Colonic mucosa (tissue), 4 donors: Measurements from ENCODE around the gene HMGA1. TPM values are rescaled to one million over a fixed set of nuclear protein-coding genes. Genes with fewer than 3 reads are reported as not detected.

Source experiments
- DNase-seq: peaks from one replicate; pipeline ENCODE4 v3.0.0-alpha.2; 2020
- H3K27ac ChIP-seq: fragments of 200-600 bp; one replicate; pipeline ENCODE4 v1.8.0; 2021
- H3K27me3 ChIP-seq: fragments of 200-600 bp; one replicate; pipeline ENCODE4 v1.8.0; 2021
- H3K36me3 ChIP-seq: fragments of 200-600 bp; one replicate; pipeline ENCODE4 v1.8.0; 2021
- H3K4me1 ChIP-seq: fragments of 200-600 bp; one replicate; pipeline ENCODE4 v1.8.0; 2021; ENCODE audit warnings: mild to moderate bottlenecking
- H3K4me3 ChIP-seq: fragments of 200-600 bp; one replicate; pipeline ENCODE4 v1.8.0; 2021
- H3K9ac ChIP-seq, 2 donors: one replicate each; pipeline ENCODE4 v1.7.0; 2013; ENCODE audit warnings: control low read depth in 2 of 2, low read depth in 2 of 2, low read length in 2 of 2
- H3K9me3 ChIP-seq: fragments of 200-600 bp; one replicate; pipeline ENCODE4 v1.8.0; 2021
- intact Hi-C: fragments of 100-400 bp; cut with DNase I; formaldehyde crosslinking; loops from one replicate; pipeline ENCODE4 v1.14.1; 2022
- total RNA-seq, 2 donors: library from RNA; stranded (reverse); fragmentation: NEBNext Ultra II Directional in 1 of 2; extraction: Animal tissue kit (Norgen Biotek cat#: 25700) in 1 of 2; gene quantifications; one replicate each; pipeline ENCODE4 v1.2.1, GENCODE V29; 2021
- TF ChIP-seq, protein P1 (sequence below): fragments of 200-600 bp; IDR thresholded peaks from one replicate; pipeline ENCODE4 v1.8.0; 2022; ENCODE audit warnings: antibody characterized with exemption, mild to moderate bottlenecking
- donor health status: healthy.
- donor health status: DM: no; HTN: no; CAD: no.
- donor health status: DM: no; HTN: no; CAD: no.

Gene HMGA1
- total RNA-seq, 2 donors from 2014 or later, result 184 to 536 TPM

DNA sequence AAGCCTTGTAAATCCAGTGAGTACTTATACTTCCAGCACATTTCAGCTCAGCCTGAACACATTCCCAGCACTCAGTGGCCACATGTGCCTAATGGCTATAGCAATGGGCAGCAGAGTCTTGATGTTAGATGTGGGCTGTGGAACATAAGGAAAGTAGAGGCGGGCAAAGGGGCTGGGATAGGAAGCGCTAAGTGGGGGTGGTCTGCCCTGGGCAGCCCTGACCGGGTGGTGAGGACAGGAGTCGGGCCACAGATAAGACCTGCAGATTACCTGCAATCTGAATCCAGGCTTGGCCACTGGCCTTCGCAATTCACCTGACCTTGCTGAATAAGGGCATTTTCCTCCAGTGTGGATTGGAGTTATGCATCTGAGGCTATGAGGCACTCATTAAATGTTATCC lies 11.1 kb upstream of the HMGA1 start:
- H3K4me1 ChIP-seq, result peaks cover 3% of the 10 kb centered on the region
- H3K27me3 ChIP-seq, result no peaks in the 10 kb centered on the region
- no peak overlapping the region for H3K9ac ChIP-seq
- H3K36me3 ChIP-seq, result no peaks in the 10 kb centered on the region
- intact Hi-C loops, result no loop called here
- no peak for DNase-seq
- no peak overlapping the region for H3K27ac ChIP-seq
- no peaks in the 10 kb centered on the region for H3K9me3 ChIP-seq
- TF ChIP-seq, protein P1, sequence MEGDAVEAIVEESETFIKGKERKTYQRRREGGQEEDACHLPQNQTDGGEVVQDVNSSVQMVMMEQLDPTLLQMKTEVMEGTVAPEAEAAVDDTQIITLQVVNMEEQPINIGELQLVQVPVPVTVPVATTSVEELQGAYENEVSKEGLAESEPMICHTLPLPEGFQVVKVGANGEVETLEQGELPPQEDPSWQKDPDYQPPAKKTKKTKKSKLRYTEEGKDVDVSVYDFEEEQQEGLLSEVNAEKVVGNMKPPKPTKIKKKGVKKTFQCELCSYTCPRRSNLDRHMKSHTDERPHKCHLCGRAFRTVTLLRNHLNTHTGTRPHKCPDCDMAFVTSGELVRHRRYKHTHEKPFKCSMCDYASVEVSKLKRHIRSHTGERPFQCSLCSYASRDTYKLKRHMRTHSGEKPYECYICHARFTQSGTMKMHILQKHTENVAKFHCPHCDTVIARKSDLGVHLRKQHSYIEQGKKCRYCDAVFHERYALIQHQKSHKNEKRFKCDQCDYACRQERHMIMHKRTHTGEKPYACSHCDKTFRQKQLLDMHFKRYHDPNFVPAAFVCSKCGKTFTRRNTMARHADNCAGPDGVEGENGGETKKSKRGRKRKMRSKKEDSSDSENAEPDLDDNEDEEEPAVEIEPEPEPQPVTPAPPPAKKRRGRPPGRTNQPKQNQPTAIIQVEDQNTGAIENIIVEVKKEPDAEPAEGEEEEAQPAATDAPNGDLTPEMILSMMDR, result no peak
- no peak overlapping the region for H3K4me3 ChIP-seq

DNA sequence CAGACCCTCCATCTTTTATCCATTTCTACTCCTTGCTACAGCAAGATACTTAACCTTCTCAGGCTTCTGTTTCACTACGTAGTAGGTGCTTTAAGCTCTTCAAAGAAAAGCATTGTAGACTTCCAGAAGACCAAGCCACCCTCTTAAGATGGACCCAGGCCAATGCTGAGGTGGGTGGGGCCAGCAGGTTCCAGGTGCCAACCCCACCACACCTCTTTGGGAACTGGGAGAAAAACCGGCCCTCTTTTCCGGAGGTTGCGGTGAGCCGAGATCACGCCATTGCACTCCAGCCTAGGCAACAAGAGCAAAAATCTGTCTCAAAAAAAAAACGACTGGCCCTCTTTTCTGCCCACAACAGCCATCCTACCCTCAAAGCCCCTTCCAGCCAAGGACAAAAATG lies 10.6 kb upstream of the HMGA1 start:
- DNase-seq, result no peak
- H3K27ac ChIP-seq, result no peak overlapping the region
- TF ChIP-seq, protein P1, result no peak
- peaks cover 3% of the 10 kb centered on the region for H3K4me1 ChIP-seq
- H3K36me3 ChIP-seq, result no peaks in the 10 kb centered on the region
- no peaks in the 10 kb centered on the region for H3K27me3 ChIP-seq
- H3K9ac ChIP-seq, result no peak overlapping the region
- no peaks in the 10 kb centered on the region for H3K9me3 ChIP-seq
- H3K4me3 ChIP-seq, result no peak overlapping the region
- intact Hi-C loops, result no loop called here

DNA sequence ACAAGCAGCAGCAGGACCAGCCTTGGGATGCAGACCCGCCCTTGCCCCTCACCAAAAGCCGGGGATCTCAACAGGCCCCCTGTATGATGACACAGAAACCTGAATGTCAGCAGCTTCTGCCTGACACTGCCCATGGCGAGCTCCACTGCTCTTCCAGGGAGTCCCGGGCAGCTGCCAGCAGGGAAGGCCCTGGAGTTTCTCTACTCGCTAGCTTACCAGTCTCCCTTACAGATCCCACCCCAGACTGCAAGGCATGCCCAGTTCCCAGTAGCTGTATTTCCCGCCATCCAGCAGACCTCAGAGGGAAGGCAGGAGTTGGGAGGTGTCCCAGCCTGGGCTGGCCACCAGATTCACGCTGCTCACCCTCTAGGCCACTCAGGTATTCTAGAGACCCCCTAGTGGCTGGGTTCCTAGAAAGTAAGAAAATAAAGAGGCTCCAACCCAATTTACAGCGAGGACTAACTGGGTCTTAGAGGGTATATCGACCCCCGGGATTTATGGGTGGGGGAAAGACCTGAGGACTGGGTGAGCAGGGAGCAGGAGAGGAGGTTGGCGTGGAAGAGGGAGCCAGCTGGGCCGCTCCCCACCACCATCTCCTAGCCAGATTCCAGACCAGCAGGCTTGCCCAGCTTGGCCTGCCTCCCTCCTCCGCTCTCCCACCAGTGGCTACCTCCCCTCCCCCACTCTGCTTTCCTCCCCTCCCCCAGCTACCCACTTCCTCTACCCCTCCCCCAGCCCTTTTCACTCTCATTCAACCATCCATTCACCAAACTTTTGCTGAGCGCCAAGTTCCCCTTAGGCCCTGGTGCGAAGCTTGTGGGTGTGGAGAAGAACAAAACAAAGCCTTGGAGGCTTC lies 9.7 kb upstream of the HMGA1 start:
- intact Hi-C loops, result no loop called here
- DNase-seq, result no peak
- no peak overlapping the region for H3K4me3 ChIP-seq
- no peaks in the 10 kb centered on the region for H3K36me3 ChIP-seq
- TF ChIP-seq, protein P1, result no peak
- no peak overlapping the region for H3K9ac ChIP-seq
- no peak overlapping the region for H3K27ac ChIP-seq
- H3K4me1 ChIP-seq, result peaks cover 3% of the 10 kb centered on the region
- no peaks in the 10 kb centered on the region for H3K27me3 ChIP-seq
- H3K9me3 ChIP-seq, result no peaks in the 10 kb centered on the region

DNA sequence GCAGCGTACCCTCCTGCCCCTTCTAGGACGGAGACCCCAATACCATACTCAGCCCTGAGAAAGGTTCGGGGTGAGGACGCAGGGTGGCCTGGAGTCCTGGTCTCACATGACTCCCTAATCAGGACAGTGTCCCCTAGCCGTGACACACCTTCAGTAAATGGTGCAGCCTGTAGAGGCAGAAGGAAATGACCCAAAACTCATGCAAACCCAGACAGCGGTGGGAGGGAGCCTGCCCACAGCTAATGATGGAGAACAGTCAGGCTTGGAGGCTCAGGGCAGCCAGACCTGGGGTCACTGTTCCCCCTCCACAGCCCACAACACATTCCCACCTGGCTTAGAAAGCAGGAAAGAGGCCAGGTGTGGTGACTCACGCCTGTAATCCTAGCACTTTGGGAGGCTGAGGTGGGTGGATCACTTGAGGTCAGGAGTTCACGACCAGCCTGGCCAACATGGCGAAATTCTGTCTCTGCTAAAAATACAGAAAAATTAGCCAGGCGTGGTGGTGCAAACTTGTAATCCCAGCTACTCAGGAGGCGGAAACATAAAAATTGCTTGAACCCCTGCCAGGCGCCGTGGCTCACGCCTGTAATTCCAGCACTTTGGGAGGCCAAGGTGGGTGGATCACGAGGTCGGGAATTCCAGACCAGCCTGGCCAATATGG lies 8.8 kb upstream of the HMGA1 start:
- TF ChIP-seq, protein P1, result no peak
- no peak overlapping the region for H3K4me3 ChIP-seq
- no peaks in the 10 kb centered on the region for H3K9me3 ChIP-seq
- intact Hi-C loops, result no loop called here
- no peak overlapping the region for H3K27ac ChIP-seq
- H3K9ac ChIP-seq, result no peak overlapping the region
- peaks cover 3% of the 10 kb centered on the region for H3K4me1 ChIP-seq
- DNase-seq, result no peak
- no peaks in the 10 kb centered on the region for H3K36me3 ChIP-seq
- no peaks in the 10 kb centered on the region for H3K27me3 ChIP-seq

DNA sequence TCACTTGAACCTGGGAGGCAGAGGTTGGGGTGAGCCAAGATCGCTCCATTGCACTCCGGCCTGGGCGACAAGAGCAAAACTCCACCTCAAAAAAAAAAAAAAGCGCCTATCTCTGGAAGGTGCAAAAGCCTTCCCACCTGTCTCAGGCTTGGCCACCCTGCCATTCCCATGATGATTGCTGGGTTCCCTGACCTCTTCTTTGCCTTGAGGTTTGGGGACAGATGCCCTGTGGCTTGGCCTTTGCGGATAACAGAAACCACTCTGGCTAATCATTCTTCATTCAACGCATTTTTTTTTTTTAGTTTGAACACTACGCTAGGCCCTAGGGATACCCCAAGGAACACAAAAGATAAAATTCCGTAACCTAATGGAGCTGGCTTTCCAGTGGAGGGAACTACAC lies 6.8 kb upstream of the HMGA1 start:
- Histone ChIP-seq H3K27ac (no peak overlapping the region), H3K9me3 (no peaks in the 10 kb centered on the region), H3K4me1 (no peaks in the 10 kb centered on the region), H3K9ac (no peak overlapping the region), H3K4me3 (no peak overlapping the region), H3K27me3 (no peaks in the 10 kb centered on the region), H3K36me3 (no peaks in the 10 kb centered on the region)
- intact Hi-C loops, result no loop called here
- TF ChIP-seq, protein P1, result no peak
- no peak for DNase-seq
